ENCODE results near the gene RAB34.

GRCh38 chr17:28706471-28707338 is 11.0 kb downstream of the RAB34 start:
- no peak for TF ChIP-seq GLIS3 (CRISPR knock-in tag; IDR thresholded peaks at IDR 0.05)
- no peak for TF ChIP-seq ARNTL (CRISPR knock-in tag; IDR thresholded peaks at IDR 0.05; ENCODE audit: borderline replicate concordance, low read depth)
- TF ChIP-seq TOX (CRISPR knock-in tag; IDR thresholded peaks at IDR 0.05; ENCODE audit: borderline replicate concordance), result no peak
- no peak for TF ChIP-seq SNAI2 (CRISPR knock-in tag; IDR thresholded peaks at IDR 0.05)
- no peak for TF ChIP-seq OSR1 (CRISPR knock-in tag; IDR thresholded peaks at IDR 0.05)
- no peak for TF ChIP-seq CSDC2 (CRISPR knock-in tag; IDR thresholded peaks at IDR 0.05)
- no peak for TF ChIP-seq CREB5 (CRISPR knock-in tag; IDR thresholded peaks at IDR 0.05; ENCODE audit: low read depth)
- TF ChIP-seq RARB (CRISPR knock-in tag; IDR thresholded peaks at IDR 0.05), result no peak
- TF ChIP-seq PATZ1 (CRISPR knock-in tag; IDR thresholded peaks at IDR 0.05; ENCODE audit: borderline replicate concordance), result no peak
- TF ChIP-seq ZNF70 (CRISPR knock-in tag; IDR thresholded peaks at IDR 0.05), result no peak
- TF ChIP-seq TSHZ2 (CRISPR knock-in tag; IDR thresholded peaks at IDR 0.05), result no peak
- TF ChIP-seq PPARA (CRISPR knock-in tag; IDR thresholded peaks at IDR 0.05; ENCODE audit: borderline replicate concordance), result no peak
- TF ChIP-seq BACH2 (CRISPR knock-in tag; IDR thresholded peaks at IDR 0.05; ENCODE audit: borderline replicate concordance), result no peak

Data from SK-N-SH treated with all-trans-retinoic acid at 6 μM for 48 hours (cell line).